H9 (cell line): Measurements from ENCODE around the gene ZNF354B. TPM values are rescaled to one million over a fixed set of nuclear protein-coding genes. Genes with fewer than 3 reads are reported as not detected.

Experiments
- DNase-seq: peaks from one replicate; pipeline ENCODE4 v3.0.0-alpha.2; 2017
- H2AFZ ChIP-seq: one replicate; pipeline ENCODE4 v1.6.1; 2013; ENCODE audit warnings: mild to moderate bottlenecking, low read length, control low read depth, moderate library complexity
- H2AK5ac ChIP-seq: 2 replicates; pipeline ENCODE4 v1.6.1; 2013; ENCODE audit warnings: low read length, control low read depth, mixed read lengths; ENCODE audit not compliant: insufficient read length
- H2BK120ac ChIP-seq: one replicate; pipeline ENCODE4 v1.6.1; 2013; ENCODE audit warnings: low read depth, mild to moderate bottlenecking, low read length, control low read depth, inconsistent platforms; ENCODE audit not compliant: poor library complexity, severe bottlenecking
- H2BK12ac ChIP-seq: 2 replicates; pipeline ENCODE4 v1.6.1; 2013; ENCODE audit warnings: low read length, control low read depth, mixed read lengths, low read depth; ENCODE audit not compliant: insufficient read length
- H2BK15ac ChIP-seq: 2 replicates; pipeline ENCODE4 v1.6.1; 2013; ENCODE audit warnings: low read depth, low read length, control low read depth
- H2BK20ac ChIP-seq: one replicate; pipeline ENCODE4 v1.6.1; 2013; ENCODE audit warnings: low read depth, mild to moderate bottlenecking, low read length, control low read depth, inconsistent platforms; ENCODE audit not compliant: poor library complexity, severe bottlenecking
- H2BK5ac ChIP-seq: 2 replicates; pipeline ENCODE4 v1.6.1; 2013; ENCODE audit warnings: low read length, control low read depth, mixed read lengths; ENCODE audit not compliant: insufficient read length
- H3K14ac ChIP-seq: 2 replicates; pipeline ENCODE4 v1.6.1; 2013; ENCODE audit warnings: low read length, control low read depth; ENCODE audit not compliant: insufficient read depth
- H3K18ac ChIP-seq: 2 replicates; pipeline ENCODE4 v1.6.1; 2013; ENCODE audit warnings: low read depth, mild to moderate bottlenecking, mixed read lengths, low read length, control low read depth; ENCODE audit not compliant: insufficient read length
- H3K23ac ChIP-seq: 2 replicates; pipeline ENCODE4 v1.6.1; 2013; ENCODE audit warnings: low read length, control low read depth, mixed read lengths, low read depth; ENCODE audit not compliant: insufficient read length
- H3K23me2 ChIP-seq: 2 replicates; pipeline ENCODE4 v1.6.1; 2013; ENCODE audit warnings: low read depth, mild to moderate bottlenecking, mixed read lengths, low read length, control low read depth; ENCODE audit not compliant: insufficient read length, poor library complexity, severe bottlenecking
- H3K27ac ChIP-seq: 2 replicates; pipeline ENCODE4 v1.5.1; 2013; ENCODE audit warnings: low read length, control low read depth, mixed read lengths, low read depth; ENCODE audit not compliant: insufficient read length
- H3K27me3 ChIP-seq: 2 replicates; pipeline ENCODE4 v1.6.1; 2013; ENCODE audit warnings: low read length, control low read depth, inconsistent platforms; ENCODE audit not compliant: insufficient read depth
- H3K4ac ChIP-seq: 2 replicates; pipeline ENCODE4 v1.6.1; 2013; ENCODE audit warnings: low read depth, mild to moderate bottlenecking, control low read depth, inconsistent platforms, low read length, moderate library complexity
- H3K4me1 ChIP-seq: 2 replicates; pipeline ENCODE4 v1.6.1; 2013; ENCODE audit warnings: low read length, control low read depth, inconsistent platforms; ENCODE audit not compliant: insufficient read depth
- H3K4me2 ChIP-seq: 2 replicates; pipeline ENCODE4 v1.6.1; 2013; ENCODE audit warnings: low read length, control low read depth, mixed read lengths; ENCODE audit not compliant: insufficient read length, insufficient read depth
- H3K56ac ChIP-seq: 2 replicates; pipeline ENCODE4 v1.6.1; 2013; ENCODE audit warnings: low read depth, mild to moderate bottlenecking, mixed read lengths, low read length, control low read depth; ENCODE audit not compliant: insufficient read length
- H3K79me1 ChIP-seq: 2 replicates; pipeline ENCODE4 v1.6.1; 2013; ENCODE audit warnings: low read depth, mild to moderate bottlenecking, moderate library complexity, low read length, control low read depth, inconsistent platforms; ENCODE audit not compliant: insufficient read depth, poor library complexity, severe bottlenecking
- H3K79me2 ChIP-seq: 2 replicates; pipeline ENCODE4 v1.6.1; 2013; ENCODE audit warnings: low read length, control low read depth, inconsistent platforms; ENCODE audit not compliant: insufficient read depth
- H3K9ac ChIP-seq: 2 replicates; pipeline ENCODE4 v1.6.1; 2013; ENCODE audit warnings: low read length, control low read depth, mixed read lengths; ENCODE audit not compliant: insufficient read length; ENCODE audit errors: extremely low read depth
- H3K9me3 ChIP-seq: one replicate; pipeline ENCODE4 v1.6.1; 2013; ENCODE audit warnings: low read depth, low read length, inconsistent platforms; ENCODE audit not compliant: control insufficient read depth
- H3T11ph ChIP-seq: one replicate; pipeline ENCODE4 v1.6.1; 2013; ENCODE audit warnings: mild to moderate bottlenecking, low read length, control low read depth, inconsistent platforms
- H4K20me1 ChIP-seq: one replicate; pipeline ENCODE4 v1.6.1; 2013; ENCODE audit not compliant: control insufficient read depth, insufficient read length, insufficient read depth
- H4K5ac ChIP-seq: 2 replicates; pipeline ENCODE4 v1.6.1; 2013; ENCODE audit warnings: low read depth, mild to moderate bottlenecking, mixed read lengths, low read length, control low read depth; ENCODE audit not compliant: insufficient read length
- H4K8ac ChIP-seq: replicated peaks from 2 replicates; pipeline ENCODE4 v1.6.1; 2013; ENCODE audit warnings: low read length, control low read depth, mixed read lengths, low read depth; ENCODE audit not compliant: insufficient read length
- H4K91ac ChIP-seq: 2 replicates; pipeline ENCODE4 v1.6.1; 2013; ENCODE audit warnings: low read depth, mild to moderate bottlenecking, moderate library complexity, mixed read lengths, low read length, control low read depth; ENCODE audit not compliant: insufficient read length
- H3K27ac Mint-ChIP-seq, 3 experiments: 2 replicates in 2 of 3; 3 replicates in 1 of 3; pipeline ENCODE4 v1.8.0; 2020 to 2021; ENCODE audit warnings: mixed read lengths in 3 of 3, mild to moderate bottlenecking in 1 of 3, moderate library complexity in 1 of 3
- H3K27me3 Mint-ChIP-seq: 2 replicates; pipeline ENCODE4 v1.8.0; 2021; ENCODE audit warnings: low read depth, mild to moderate bottlenecking, moderate library complexity, mixed read lengths
- H3K36me3 Mint-ChIP-seq, 3 experiments: 2 replicates in 2 of 3; 3 replicates in 1 of 3; pipeline ENCODE4 v1.8.0; 2020 to 2021; ENCODE audit warnings: low read depth in 3 of 3, mixed read lengths in 3 of 3; ENCODE audit not compliant: insufficient read depth in 1 of 3
- H3K4me1 Mint-ChIP-seq, 2 experiments: 2 replicates each; pipeline ENCODE4 v1.8.0; 2020; ENCODE audit warnings: mixed read lengths in 2 of 2
- H3K4me3 Mint-ChIP-seq, 2 experiments: 2 replicates in 1 of 2; 3 replicates in 1 of 2; pipeline ENCODE4 v1.8.0; 2020 to 2021; ENCODE audit warnings: mild to moderate bottlenecking in 2 of 2, mixed read lengths in 2 of 2, moderate library complexity in 1 of 2
- H3K9me3 Mint-ChIP-seq, 2 experiments: 2 replicates in 1 of 2; 3 replicates in 1 of 2; pipeline ENCODE4 v1.8.0; 2020; ENCODE audit warnings: mild to moderate bottlenecking in 2 of 2, mixed read lengths in 2 of 2, moderate library complexity in 1 of 2
- CTCF ChIP-seq: fragments of 200-600 bp; sonication (generic); conservative IDR thresholded peaks from 3 replicates; pipeline ENCODE4 v1.8.0; 2021; ENCODE audit warnings: antibody characterized with exemption, mild to moderate bottlenecking
- WGBS: extraction: QIAGEN DNeasy Blood & Tissue Kit; methylation state at CpG from one replicate; pipeline ENCODE4 v1.1.7; 2013; ENCODE audit warnings: missing lambda C conversion rate, low lambda C conversion rate, mixed read lengths; ENCODE audit not compliant: insufficient read length; ENCODE audit errors: extremely low coverage; 5-methylcytosine and 5-hydroxymethylcytosine counted together
- total RNA-seq: library from RNA; stranded (reverse); gene quantifications from 2 replicates; pipeline ENCODE4 v1.2.1, GENCODE V29; 2021

The ZNF354B gene
- total RNA-seq, 1 experiment from 2014 or later, result 20.6 TPM

- Histone ChIP-seq H3T11ph (no peak overlapping the region), H3K56ac (no peak overlapping the region), H4K91ac (no peak overlapping the region), H3K27me3 (no peaks in the 10 kb centered on the region), H3K9ac (no peak overlapping the region), H3K23me2 (no peaks in the 10 kb centered on the region), H3K9me3 (peaks cover 95% of the 10 kb centered on the region), H3K23ac (no peak overlapping the region), H3K14ac (no peak overlapping the region), H3K4ac (no peak overlapping the region), H4K20me1 (no peaks in the 10 kb centered on the region), H2BK120ac (no peak overlapping the region), H2BK20ac (no peak overlapping the region), H4K5ac (no peak overlapping the region), H2AK5ac (no peak overlapping the region), H3K79me1 (no peaks in the 10 kb centered on the region), H2BK5ac (no peak overlapping the region), H2BK12ac (no peak overlapping the region), H3K79me2 (no peaks in the 10 kb centered on the region), H3K18ac (no peak overlapping the region), H4K8ac (no peak overlapping the region), H2BK15ac (no peak overlapping the region), H3K27ac (no peak overlapping the region), H3K4me2 (no peak overlapping the region), H2AFZ (no peak overlapping the region), H3K4me1 (no peaks in the 10 kb centered on the region)
- no CpG with 5 or more reads among the region's 11 CpGs for WGBS
- no peak overlapping the region for H3K27ac Mint-ChIP-seq
- TF ChIP-seq CTCF, result no peak
- H3K4me3 Mint-ChIP-seq, result no peak overlapping the region
- DNase-seq, result no peak
- no peaks in the 10 kb centered on the region for H3K4me1 Mint-ChIP-seq
- H3K36me3 Mint-ChIP-seq, result peaks cover 18 to 72% (median 25%) of the 10 kb centered on the region in 3 experiments; a peak in 6 of 7 replicates
- peaks cover 15% of the 10 kb centered on the region for H3K27me3 Mint-ChIP-seq
- peaks cover 97% of the 10 kb centered on the region in 2 experiments for H3K9me3 Mint-ChIP-seq
Observed at GRCh38 chr5:178931846-178932760, 72.3 kb downstream of the ZNF354B start.

Other genes starting within 250 kb of the ZNF354B start
- gene CLK4, start 232.9 kb upstream of the ZNF354B start, total RNA-seq, result 10.9 and 12.5 TPM in 2 replicates
- gene ZNF354A, start 129.3 kb upstream of the ZNF354B start, total RNA-seq, result 13.8 and 17.1 TPM in 2 replicates
- 0.37 and 0.52 TPM in 2 replicates for gene ZFP2, start 36.0 kb downstream of the ZNF354B start, total RNA-seq
- not detected in 2 replicates for gene ZNF454, start 81.2 kb downstream of the ZNF354B start, total RNA-seq
- gene GRM6, start 135.4 kb downstream of the ZNF354B start, total RNA-seq, result not detected in 2 replicates
- 5.4 and 6.4 TPM in 2 replicates for gene ZNF879, start 163.9 kb downstream of the ZNF354B start, total RNA-seq
- gene ZNF354C, start 200.4 kb downstream of the ZNF354B start, total RNA-seq, result 4.8 and 5.4 TPM in 2 replicates